AG04449 (cell line): ENCODE data around the gene RNPS1.
"Not testable (repeated sequence)": the region's sequence is repeated elsewhere in the genome, so short reads cannot be mapped to it uniquely, and the experiment has no call there.

Experiments used
- CTCF ChIA-PET: fragments of 350-600 bp; formaldehyde crosslinking; extraction: SDS; loops from one replicate; lab custom pipeline; 2021; ENCODE audit warnings: antibody characterized with exemption; lab: Yijun Ruan, JAX
- POLR2A ChIA-PET: fragments of 400-600, 350-600 bp; formaldehyde crosslinking; extraction: SDS; loops from one replicate; lab custom pipeline; 2020; ENCODE audit warnings: antibody characterized with exemption, inconsistent platforms; lab: Yijun Ruan, JAX
- DNase-seq: peaks from one replicate; pipeline ENCODE4 v3.0.0-alpha.2; 2010; ENCODE audit warnings: low read depth, low spot score
- H3K4me3 ChIP-seq: 2 replicates; pipeline ENCODE4 v1.5.1; 2011; ENCODE audit warnings: low read depth, mild to moderate bottlenecking, control low read depth, low read length
- TF ChIP-seq, protein P1 (sequence below): IDR thresholded peaks from one replicate; pipeline ENCODE4 v1.5.1; 2011; ENCODE audit warnings: mild to moderate bottlenecking, moderate library complexity, low read length, control low read depth, inconsistent platforms; ENCODE audit not compliant: insufficient read depth; ENCODE audit errors: missing control alignments

RNPS1 gene

DNA sequence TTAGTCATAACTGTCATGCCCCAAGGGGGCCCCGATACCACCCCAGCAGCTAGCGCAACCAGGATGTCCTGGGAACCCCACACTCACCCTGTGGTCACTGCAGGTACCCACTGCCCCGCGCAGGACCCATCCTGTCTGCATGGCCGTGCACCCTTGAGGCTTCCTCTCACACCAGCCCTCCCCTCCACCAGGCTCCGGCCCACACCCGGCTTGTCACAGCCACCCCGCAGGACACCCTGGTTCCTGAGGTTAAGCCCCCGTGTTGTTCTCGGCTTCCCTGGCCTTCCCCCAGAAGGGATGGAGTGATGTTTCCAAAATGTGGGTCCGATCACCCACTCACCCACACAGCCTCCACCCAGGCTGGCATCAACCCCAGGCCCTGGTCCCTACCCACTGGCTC is 24.1 kb downstream of the RNPS1 start:
- H3K4me3 ChIP-seq = no peak overlapping the region
- ChIA-PET CTCF (no interaction called here), POLR2A (no interaction called here)
- DNase-seq = no peak
- TF ChIP-seq, protein P1, sequence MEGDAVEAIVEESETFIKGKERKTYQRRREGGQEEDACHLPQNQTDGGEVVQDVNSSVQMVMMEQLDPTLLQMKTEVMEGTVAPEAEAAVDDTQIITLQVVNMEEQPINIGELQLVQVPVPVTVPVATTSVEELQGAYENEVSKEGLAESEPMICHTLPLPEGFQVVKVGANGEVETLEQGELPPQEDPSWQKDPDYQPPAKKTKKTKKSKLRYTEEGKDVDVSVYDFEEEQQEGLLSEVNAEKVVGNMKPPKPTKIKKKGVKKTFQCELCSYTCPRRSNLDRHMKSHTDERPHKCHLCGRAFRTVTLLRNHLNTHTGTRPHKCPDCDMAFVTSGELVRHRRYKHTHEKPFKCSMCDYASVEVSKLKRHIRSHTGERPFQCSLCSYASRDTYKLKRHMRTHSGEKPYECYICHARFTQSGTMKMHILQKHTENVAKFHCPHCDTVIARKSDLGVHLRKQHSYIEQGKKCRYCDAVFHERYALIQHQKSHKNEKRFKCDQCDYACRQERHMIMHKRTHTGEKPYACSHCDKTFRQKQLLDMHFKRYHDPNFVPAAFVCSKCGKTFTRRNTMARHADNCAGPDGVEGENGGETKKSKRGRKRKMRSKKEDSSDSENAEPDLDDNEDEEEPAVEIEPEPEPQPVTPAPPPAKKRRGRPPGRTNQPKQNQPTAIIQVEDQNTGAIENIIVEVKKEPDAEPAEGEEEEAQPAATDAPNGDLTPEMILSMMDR = no peak

DNA sequence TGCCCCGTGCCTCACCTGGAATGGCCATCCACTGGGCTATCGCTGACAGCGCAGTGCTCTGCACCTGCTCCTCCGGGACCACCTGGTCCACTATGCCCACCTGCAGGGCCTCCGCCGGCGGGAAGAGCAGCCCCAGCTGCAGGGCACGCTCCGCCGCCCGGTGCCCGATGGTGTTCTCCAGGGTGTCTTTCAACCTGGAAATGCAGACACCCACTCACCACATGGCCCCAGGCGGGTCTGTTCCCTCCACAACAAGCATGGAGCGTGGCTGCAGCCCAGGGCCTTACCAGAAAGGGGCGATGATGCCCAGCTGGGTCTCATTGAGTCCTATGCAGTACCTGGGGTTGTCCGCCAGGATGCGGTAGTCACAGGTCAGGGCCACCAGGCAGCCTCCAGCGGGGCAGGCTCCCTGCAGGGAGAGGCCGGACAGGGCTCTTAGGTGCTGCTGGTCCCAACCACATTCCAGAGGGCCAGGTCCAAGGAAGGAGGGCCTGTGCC is 24.8 kb downstream of the RNPS1 start:
- TF ChIP-seq, protein P1 = no peak
- ChIA-PET POLR2A (no interaction called here), CTCF (no interaction called here)
- DNase-seq = no peak
- H3K4me3 ChIP-seq = no peak overlapping the region

DNA sequence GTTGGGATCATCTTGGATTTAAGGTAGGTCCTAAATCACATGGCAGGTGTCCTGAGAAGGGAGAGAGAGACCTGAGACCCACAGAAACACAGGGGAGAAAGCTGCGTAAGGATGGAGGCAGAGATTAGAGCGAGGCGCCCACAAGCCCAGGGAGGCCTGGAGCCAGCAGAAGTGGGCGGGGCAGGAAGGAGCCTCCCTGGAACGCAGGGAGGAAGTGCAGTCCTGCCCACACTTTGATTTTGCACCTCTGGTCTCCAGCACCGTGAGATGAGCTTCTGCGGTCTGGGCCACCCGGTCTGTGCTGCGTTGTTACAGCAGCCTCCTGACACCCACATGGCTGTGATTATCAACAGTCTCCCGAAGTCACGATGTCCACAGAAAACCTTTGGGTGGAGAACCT is 25.3 kb downstream of the RNPS1 start:
- H3K4me3 ChIP-seq = no peak overlapping the region
- ChIA-PET CTCF (interaction anchor here (1.1 to 2.0 kb wide), 2 partner anchors 8 to 9 kb away, joined by 4 to 8 read pairs; partner anchors contain the start of gene ECI1), POLR2A (no interaction called here)
- DNase-seq = no peak
- TF ChIP-seq, protein P1 = no peak

DNA sequence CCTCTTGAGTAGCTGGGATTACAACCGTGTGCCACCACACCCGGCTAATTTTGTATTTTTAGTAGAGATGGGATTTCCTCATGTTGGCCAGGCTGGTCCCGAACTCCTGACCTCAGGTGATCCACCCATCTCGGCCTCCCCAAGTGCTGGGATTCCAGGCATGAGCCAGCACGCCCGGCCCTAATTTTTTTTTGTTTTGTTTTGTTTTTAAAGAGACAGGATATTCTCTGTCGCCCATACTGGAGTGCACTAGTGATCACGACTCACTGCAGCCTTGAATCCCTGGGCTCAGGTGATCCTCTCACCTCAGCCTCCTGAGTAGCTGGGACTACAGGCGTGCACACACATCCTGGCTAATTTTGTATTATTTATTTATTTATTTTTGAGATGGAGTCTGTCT is 27.6 kb downstream of the RNPS1 start:
- POLR2A ChIA-PET = not testable (repeated sequence)

DNA sequence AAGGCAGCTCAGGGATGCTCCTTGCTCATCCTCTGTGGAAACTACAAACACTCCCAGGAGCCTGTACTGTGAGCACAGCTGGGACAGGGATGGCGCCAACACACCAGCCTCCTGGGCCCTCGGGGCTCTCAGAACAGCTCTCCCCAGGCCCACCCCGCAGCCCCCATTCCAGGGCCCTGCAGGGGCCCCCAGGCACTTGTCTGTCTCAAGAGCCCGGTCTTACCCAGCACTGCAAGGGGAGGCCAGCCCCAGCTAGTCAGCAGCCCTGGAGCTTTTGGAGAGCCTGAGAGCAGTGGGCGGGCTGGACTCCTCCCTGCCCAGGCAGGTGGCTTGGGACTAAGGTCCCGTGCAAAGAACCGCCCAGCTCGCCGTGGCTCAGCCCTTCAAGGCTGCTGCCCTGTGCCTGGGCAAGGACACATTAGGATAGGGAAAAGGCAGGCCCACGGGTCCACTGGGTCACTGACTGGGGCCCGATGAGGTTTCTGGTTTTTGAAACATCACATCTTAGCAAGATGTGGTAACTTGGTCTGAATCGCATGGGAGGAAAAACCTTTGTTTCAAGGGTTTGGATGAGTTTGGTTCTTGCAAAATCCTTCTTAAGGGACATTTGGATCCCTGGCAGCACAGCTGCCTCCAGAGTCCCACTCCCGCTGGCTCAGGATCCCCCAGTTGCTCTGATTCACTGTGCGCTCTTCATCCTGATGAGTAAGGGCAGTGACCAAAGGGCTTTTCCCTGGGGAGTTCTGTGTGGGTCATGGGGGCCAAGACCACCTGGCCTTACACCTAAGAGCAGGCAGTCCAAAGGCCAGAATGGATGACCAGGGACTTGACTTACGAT is 28.9 kb downstream of the RNPS1 start:
- DNase-seq = no peak
- TF ChIP-seq, protein P1 = no peak
- ChIA-PET CTCF (interaction anchor here (1.2 kb wide), 1 partner anchor 12 kb away, joined by 6 read pairs; the partner anchor contains the start of gene ECI1), POLR2A (interaction anchor here (0.7 to 1.1 kb wide), 3 partner anchors 12 to 20 kb away, joined by 3 to 5 read pairs (median 4); partner anchors contain the start of gene ECI1)
- H3K4me3 ChIP-seq = no peak overlapping the region

More for the DNA sequence above, 27.6 kb downstream of the RNPS1 start:
- H3K4me3 ChIP-seq, DNase-seq: not testable (repeated sequence)
- CTCF ChIA-PET = interaction anchor here (0.6 kb wide), 1 partner anchor 297 kb away, joined by 3 read pairs; no protein-coding TSS in a partner anchor

DNA sequence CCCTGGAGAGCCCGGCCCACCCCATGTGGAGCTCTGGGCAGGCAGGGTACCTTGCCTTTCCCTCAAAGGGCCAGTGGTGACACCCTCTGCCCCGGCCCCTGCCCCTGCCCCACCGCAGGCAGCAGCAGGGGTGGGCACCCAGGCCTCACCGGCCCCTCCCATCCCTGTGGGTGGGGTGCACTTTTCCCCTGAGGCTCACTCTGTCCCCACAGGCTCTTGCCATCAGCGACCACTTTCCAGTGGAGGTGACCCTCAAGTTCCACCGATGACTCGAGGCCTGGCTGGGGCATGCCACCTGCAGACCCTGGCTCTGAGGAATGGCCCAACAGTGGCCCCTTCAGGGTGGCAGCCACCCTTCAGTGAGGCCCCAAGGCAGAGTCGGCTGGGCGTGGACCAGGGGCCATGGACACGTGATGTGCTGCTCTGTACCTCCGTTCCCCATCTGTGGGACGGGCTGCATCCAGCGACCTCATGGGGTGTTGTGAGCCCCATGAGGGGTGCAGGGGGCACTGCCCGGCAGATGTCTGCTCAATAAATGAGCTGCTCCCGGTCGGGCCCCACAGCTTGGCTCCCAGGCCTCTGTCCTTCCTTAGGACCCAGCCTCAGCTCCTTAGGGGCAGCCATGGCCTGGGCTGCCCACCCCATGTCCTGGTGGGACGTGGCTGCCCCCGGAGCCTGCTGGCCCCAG is 29.6 kb downstream of the RNPS1 start:
- TF ChIP-seq, protein P1 = no peak
- POLR2A ChIA-PET = interaction anchor here (0.7 to 1.1 kb wide), 3 partner anchors 12 to 20 kb away, joined by 3 to 5 read pairs (median 4); partner anchors contain the start of gene ECI1
- H3K4me3 ChIP-seq = no peak overlapping the region
- CTCF ChIA-PET = interaction anchor here (1.2 kb wide), 1 partner anchor 12 kb away, joined by 6 read pairs; the partner anchor contains the start of gene ECI1
- DNase-seq = no peak
